KMS-11 (cell line): Measurements from ENCODE around the gene ACER3.

ENCODE experiments used
- H2AFZ ChIP-seq: fragments of 200-600 bp; sonication (generic); 2 replicates; pipeline ENCODE4 v1.6.1; 2016; ENCODE audit warnings: antibody characterized with exemption, mixed run types, low read depth
- H3K27ac ChIP-seq: fragments of 200-600 bp; sonication (generic); 2 replicates; pipeline ENCODE4 v1.6.1; 2016; ENCODE audit warnings: mild to moderate bottlenecking, mixed run types
- H3K27me3 ChIP-seq: fragments of 200-600 bp; sonication (generic); 2 replicates; pipeline ENCODE4 v1.6.1; 2017; ENCODE audit warnings: mild to moderate bottlenecking, low read depth, mixed run types, moderate library complexity; ENCODE audit not compliant: insufficient read depth
- H3K36me3 ChIP-seq: fragments of 200-600 bp; sonication (generic); 2 replicates; pipeline ENCODE4 v1.6.1; 2017; ENCODE audit warnings: mild to moderate bottlenecking, mixed run types; ENCODE audit not compliant: insufficient read depth
- H3K4me1 ChIP-seq: fragments of 200-600 bp; sonication (generic); 2 replicates; pipeline ENCODE4 v1.6.1; 2016; ENCODE audit warnings: mild to moderate bottlenecking, low read depth, mixed run types; ENCODE audit not compliant: poor library complexity, severe bottlenecking
- H3K4me2 ChIP-seq: fragments of 200-600 bp; sonication (generic); 2 replicates; pipeline ENCODE4 v1.7.0; 2016; ENCODE audit warnings: mild to moderate bottlenecking, mixed run types
- H3K4me3 ChIP-seq: fragments of 200-600 bp; sonication (generic); IDR thresholded peaks from 2 replicates; pipeline ENCODE4 v1.6.1; 2017; ENCODE audit warnings: low read depth, low read length, mixed read lengths; ENCODE audit not compliant: insufficient read depth
- H3K79me2 ChIP-seq: fragments of 200-600 bp; sonication (generic); 2 replicates; pipeline ENCODE4 v1.6.1; 2016; ENCODE audit warnings: low read depth, mixed run types; ENCODE audit not compliant: insufficient read depth
- H3K9ac ChIP-seq: fragments of 200-600 bp; sonication (generic); 2 replicates; pipeline ENCODE4 v1.6.1; 2016; ENCODE audit warnings: mild to moderate bottlenecking, mixed run types
- H4K20me1 ChIP-seq: fragments of 200-600 bp; sonication (generic); 2 replicates; pipeline ENCODE4 v1.6.1; 2016; ENCODE audit warnings: mild to moderate bottlenecking, mixed run types; ENCODE audit not compliant: insufficient read depth
- TF ChIP-seq, protein P1 (sequence below): fragments of 200-600 bp; sonication (generic); conservative IDR thresholded peaks from 2 replicates; pipeline ENCODE4 v1.6.1; 2017; ENCODE audit warnings: low read depth, mild to moderate bottlenecking, antibody characterized with exemption, low read length, moderate library complexity, mixed read lengths

ACER3 gene

DNA sequence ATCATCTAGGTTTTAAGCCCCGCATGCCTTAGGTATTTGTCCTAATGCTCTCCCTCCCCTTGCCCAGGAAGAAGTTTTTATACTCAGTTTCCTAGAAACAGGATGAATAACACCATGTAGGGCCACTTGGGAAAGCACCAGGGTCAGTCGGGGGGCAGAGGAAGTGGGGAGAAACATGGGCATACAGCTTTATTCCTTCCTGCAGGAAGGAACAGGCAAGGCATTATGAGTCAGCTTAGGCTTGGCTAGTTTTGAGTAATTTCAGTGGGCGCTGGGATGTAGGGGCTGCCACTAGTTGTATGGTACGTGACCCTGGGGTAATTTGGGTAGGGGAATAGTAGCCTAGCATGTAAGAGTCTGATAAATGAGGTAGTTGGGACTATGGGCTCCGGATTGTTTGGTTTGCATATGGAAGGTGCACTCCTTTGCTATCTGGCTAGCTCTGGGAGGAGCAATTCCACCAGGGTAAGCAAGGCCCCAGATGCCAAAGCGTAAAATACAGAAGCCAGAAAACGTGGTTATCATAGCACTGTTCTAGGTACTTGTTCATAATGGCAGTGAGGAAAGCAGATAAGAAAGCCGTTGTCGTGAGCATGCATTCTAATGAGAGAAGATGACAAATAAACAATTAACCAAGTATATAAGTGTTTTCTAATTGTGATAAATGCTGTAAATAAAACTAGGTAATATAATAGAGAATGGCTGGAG is 24.8 kb downstream of the ACER3 start:
- H3K4me3 ChIP-seq = no peak overlapping the region
- no peaks in the 10 kb centered on the region for H3K27me3 ChIP-seq
- no peaks in the 10 kb centered on the region for H4K20me1 ChIP-seq
- no peak overlapping the region for H3K27ac ChIP-seq
- TF ChIP-seq, protein P1, sequence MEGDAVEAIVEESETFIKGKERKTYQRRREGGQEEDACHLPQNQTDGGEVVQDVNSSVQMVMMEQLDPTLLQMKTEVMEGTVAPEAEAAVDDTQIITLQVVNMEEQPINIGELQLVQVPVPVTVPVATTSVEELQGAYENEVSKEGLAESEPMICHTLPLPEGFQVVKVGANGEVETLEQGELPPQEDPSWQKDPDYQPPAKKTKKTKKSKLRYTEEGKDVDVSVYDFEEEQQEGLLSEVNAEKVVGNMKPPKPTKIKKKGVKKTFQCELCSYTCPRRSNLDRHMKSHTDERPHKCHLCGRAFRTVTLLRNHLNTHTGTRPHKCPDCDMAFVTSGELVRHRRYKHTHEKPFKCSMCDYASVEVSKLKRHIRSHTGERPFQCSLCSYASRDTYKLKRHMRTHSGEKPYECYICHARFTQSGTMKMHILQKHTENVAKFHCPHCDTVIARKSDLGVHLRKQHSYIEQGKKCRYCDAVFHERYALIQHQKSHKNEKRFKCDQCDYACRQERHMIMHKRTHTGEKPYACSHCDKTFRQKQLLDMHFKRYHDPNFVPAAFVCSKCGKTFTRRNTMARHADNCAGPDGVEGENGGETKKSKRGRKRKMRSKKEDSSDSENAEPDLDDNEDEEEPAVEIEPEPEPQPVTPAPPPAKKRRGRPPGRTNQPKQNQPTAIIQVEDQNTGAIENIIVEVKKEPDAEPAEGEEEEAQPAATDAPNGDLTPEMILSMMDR = no peak
- no peaks in the 10 kb centered on the region for H3K79me2 ChIP-seq
- H3K4me1 ChIP-seq = peaks cover 21% of the 10 kb centered on the region
- H3K9ac ChIP-seq = no peak overlapping the region
- no peak overlapping the region for H2AFZ ChIP-seq
- H3K4me2 ChIP-seq = no peak overlapping the region
- H3K36me3 ChIP-seq = no peaks in the 10 kb centered on the region

GRCh38 chr11:76888989-76889388 is 28.3 kb downstream of the ACER3 start:
- Histone ChIP-seq H3K9ac (no peak overlapping the region), H3K36me3 (no peaks in the 10 kb centered on the region), H3K27me3 (no peaks in the 10 kb centered on the region), H3K27ac (no peak overlapping the region), H2AFZ (no peak overlapping the region), H4K20me1 (no peaks in the 10 kb centered on the region), H3K79me2 (no peaks in the 10 kb centered on the region), H3K4me2 (no peak overlapping the region), H3K4me1 (peaks cover 34% of the 10 kb centered on the region), H3K4me3 (no peak overlapping the region)
- TF ChIP-seq, protein P1 = no peak

GRCh38 chr11:76889411-76889975 is 28.8 kb downstream of the ACER3 start:
- Histone ChIP-seq H3K4me1 (peaks cover 34% of the 10 kb centered on the region), H3K79me2 (no peaks in the 10 kb centered on the region), H3K9ac (no peak overlapping the region), H2AFZ (no peak overlapping the region), H3K36me3 (no peaks in the 10 kb centered on the region), H3K27ac (no peak overlapping the region), H3K27me3 (no peaks in the 10 kb centered on the region), H3K4me2 (no peak overlapping the region), H4K20me1 (no peaks in the 10 kb centered on the region), H3K4me3 (no peak overlapping the region)
- TF ChIP-seq, protein P1 = no peak

DNA sequence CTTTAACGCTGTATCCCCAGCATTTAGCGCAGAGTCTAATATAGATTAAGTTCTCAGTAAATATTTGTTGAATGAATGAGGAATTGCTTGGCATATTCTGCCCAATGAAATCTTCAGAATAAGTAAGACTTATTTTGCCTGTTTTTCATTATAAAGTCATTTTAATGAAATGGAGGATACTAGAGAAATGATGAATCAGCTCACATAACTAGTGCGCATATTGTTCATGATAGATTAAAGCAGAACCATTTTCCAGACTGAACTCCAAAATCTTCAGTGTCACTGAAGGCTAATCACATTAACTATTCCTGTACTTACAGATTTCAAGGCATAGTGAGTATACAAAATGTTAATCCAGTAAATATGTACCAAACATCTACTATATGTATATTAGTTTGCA is 29.6 kb downstream of the ACER3 start:
- no peak overlapping the region for H3K4me3 ChIP-seq
- no peaks in the 10 kb centered on the region for H3K27me3 ChIP-seq
- TF ChIP-seq, protein P1 = no peak
- no peak overlapping the region for H3K4me2 ChIP-seq
- no peaks in the 10 kb centered on the region for H3K79me2 ChIP-seq
- peaks cover 34% of the 10 kb centered on the region for H3K4me1 ChIP-seq
- H2AFZ ChIP-seq = no peak overlapping the region
- no peak overlapping the region for H3K27ac ChIP-seq
- no peaks in the 10 kb centered on the region for H4K20me1 ChIP-seq
- H3K36me3 ChIP-seq = no peaks in the 10 kb centered on the region
- H3K9ac ChIP-seq = no peak overlapping the region
